ENCODE results near the gene RND1.
"Not testable (repeated sequence)": the region's sequence is repeated elsewhere in the genome, so short reads cannot be mapped to it uniquely, and the experiment has no call there.

Gene RND1

DNA sequence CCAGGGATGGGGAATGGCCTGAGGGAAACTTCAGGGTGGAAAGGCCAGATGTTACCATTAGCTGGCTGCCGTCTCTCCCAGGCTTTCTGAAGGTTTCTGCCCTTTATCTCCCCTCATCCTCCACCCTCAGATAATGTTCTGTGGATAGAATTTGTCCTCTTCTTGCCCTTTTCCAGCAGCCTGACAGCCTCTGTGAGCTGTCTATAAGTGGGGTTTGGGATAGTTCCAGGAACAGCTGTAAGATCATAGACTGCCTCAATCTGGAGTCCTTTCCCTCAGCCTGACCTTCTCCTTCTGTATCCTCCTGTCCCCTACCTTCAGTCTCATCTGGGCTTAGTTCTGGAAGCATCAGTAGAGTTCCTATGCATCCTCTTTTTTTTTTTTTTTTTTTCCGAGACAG is 2.8 kb upstream of the RND1 start:
- DNase-seq (ENCODE audit: low read depth) = no peak

- no peak for DNase-seq (ENCODE audit: low read depth)
Observed at GRCh38 chr12:48866052-48866711, 512 bp upstream of the RND1 start.

DNA sequence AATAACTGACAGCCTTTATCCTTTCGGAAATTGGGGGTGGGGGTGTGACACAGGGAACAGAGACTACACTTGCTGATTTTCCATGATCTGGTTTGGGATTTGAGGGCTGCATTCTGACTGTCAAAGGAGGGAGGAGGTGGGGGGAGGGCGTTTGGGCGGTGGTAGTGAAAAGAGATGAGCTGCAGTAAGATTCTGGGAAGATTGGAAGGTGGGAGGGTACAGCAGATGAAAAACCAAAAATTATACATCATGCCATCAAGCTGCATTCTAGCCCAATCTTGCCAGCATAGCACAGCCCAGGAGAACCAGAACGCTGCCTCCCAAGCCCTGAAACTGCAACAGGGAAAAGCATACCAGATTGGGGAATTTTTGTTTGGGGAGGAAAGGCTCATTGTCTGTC is 2.4 kb downstream of the RND1 start:
- DNase-seq (ENCODE audit: low read depth) = no peak

GRCh38 chr12:48862760-48863159 is 2.9 kb downstream of the RND1 start:
- no peak for DNase-seq (ENCODE audit: low read depth)

- DNase-seq (ENCODE audit: low read depth) = no peak
Observed at GRCh38 chr12:48861111-48861510, 4.6 kb downstream of the RND1 start.

- DNase-seq (ENCODE audit: low read depth) = not testable (repeated sequence)
Observed at GRCh38 chr12:48860236-48860635, 5.4 kb downstream of the RND1 start.

- DNase-seq (ENCODE audit: low read depth) = no peak
Observed at GRCh38 chr12:48859607-48860006, 6.1 kb downstream of the RND1 start.

- DNase-seq (ENCODE audit: low read depth) = no peak
Observed at GRCh38 chr12:48858043-48858442, 7.6 kb downstream of the RND1 start.

DNA sequence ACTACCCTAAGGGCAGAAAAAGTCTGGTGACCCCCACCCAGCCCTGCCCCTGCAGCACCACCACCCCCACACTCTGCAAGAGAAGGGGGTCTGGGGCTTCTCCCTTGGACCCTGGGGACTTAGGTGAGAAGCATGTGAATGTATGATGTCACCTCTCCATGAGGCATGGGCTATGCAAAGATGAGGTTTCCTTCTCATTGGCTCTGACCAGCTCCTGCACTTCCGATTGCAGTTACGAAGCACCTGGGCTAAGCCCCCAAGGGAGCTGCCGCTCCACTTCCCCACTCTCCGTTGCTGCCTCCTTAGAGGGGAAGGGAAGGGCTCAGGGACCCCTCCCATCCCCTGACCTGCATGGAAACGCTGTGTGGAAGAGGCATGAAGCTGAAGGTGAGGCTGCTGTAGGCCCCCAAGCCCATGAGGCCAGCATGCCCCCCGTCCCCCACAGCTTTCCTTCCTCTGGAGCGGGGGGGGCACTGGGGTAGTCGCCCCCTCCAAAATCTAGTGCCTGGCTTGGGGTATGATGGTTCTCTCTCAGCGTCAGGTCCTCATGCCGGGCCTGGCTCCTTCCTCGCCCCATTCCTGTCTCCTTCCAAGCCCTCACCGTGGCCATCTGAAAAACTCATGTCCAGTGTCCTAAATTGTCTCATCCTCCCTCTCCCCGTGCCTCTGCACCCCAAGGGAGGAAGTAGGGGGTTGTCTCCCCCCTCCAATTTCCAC is 8.2 kb downstream of the RND1 start:
- DNase-seq (ENCODE audit: low read depth) = no peak

DNA sequence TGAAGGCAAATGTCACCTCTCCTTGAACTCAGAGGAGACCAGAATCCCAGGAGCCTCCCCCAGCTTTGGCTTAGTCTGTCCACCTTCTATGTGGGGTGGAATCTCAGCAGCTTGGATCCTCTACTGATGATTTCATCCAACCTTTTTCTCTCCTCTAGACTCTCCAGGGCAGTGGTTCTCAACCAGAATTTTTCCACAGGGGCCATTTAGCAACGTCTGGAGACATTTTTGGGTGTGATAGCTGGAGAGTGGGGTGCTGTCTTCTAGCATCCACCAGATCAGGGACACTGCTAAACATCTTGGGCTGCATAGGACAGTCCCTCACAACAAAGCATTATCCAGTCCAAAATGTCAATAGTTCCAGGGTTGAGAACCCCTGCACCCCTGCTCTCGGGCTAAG is 9.3 kb downstream of the RND1 start:
- no peak for DNase-seq (ENCODE audit: low read depth)

DNA sequence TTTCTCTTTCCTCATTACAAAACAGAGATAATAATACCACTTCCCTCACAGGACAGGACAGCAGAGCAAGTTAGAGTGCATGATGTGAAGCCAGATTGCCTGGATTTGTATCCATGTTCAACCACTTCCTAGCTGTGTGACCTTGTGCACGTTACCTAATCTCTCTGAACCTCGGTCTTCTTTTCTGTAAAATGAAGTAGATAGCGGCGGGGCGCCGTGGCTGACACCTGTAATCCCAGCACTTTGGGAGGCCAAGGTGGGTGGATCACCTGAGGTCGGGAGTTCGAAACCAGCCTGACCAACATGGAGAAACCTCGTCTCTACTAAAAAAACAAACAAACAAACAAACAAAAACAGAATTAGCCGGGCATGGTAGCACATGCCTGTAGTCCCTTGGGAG is 10.7 kb downstream of the RND1 start:
- DNase-seq (ENCODE audit: low read depth) = not testable (repeated sequence)

DNA sequence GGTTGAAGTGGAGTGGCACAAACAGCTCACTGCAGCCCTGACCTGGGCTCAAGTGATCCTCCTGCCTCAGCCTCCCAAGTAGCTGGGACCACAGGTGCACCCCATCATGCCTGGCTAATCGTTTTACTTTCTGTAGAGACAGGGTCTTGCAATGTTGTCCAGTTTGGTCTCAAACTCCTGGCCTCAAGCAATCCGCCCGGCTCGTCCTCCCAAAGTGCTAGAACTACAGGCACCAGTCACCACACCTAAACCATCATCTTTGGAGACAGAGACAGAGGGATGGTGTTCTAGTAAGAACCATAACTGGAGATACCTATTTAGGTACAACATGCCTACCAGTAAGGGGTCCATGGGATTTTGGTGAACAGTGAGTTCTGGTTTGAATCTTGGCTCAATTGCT is 11.2 kb downstream of the RND1 start:
- DNase-seq (ENCODE audit: low read depth) = no peak

- DNase-seq (ENCODE audit: low read depth) = peak; percentile 87
Observed at GRCh38 chr12:48852734-48853688, 12.7 kb downstream of the RND1 start.

- DNase-seq (ENCODE audit: low read depth) = peak; percentile 87
Observed at GRCh38 chr12:48851883-48852733, 13.6 kb downstream of the RND1 start, which contains the start of gene DDX23. TSS of gene DDX23 (minus strand) at chr12:48852163. CDS start at chr12:48845782, 6,381 bp downstream.

DNA sequence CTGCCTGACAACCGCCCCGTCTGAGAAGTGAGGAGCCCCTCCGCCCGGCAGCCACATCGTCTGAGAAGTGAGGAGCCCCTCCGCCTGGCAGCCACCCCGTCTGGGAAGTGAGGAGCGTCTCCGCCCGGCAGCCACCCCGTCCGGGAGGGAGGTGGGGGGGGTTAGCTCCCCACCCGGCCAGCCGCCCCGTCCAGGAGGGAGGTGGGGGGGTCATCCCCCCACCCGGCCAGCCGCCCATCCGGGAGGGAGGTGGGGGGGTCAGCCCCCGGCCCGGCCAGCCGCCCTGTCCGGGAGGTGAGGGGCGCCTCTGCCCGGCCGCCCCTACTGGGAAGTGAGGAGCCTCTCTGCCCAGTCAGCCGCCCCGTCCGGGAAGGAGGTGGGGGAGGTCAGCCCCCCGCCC is 23.6 kb downstream of the RND1 start:
- not testable (repeated sequence) for DNase-seq (ENCODE audit: low read depth)

- DNase-seq (ENCODE audit: low read depth) = no peak
Observed at GRCh38 chr12:48838048-48838447, 27.6 kb downstream of the RND1 start.

DNA sequence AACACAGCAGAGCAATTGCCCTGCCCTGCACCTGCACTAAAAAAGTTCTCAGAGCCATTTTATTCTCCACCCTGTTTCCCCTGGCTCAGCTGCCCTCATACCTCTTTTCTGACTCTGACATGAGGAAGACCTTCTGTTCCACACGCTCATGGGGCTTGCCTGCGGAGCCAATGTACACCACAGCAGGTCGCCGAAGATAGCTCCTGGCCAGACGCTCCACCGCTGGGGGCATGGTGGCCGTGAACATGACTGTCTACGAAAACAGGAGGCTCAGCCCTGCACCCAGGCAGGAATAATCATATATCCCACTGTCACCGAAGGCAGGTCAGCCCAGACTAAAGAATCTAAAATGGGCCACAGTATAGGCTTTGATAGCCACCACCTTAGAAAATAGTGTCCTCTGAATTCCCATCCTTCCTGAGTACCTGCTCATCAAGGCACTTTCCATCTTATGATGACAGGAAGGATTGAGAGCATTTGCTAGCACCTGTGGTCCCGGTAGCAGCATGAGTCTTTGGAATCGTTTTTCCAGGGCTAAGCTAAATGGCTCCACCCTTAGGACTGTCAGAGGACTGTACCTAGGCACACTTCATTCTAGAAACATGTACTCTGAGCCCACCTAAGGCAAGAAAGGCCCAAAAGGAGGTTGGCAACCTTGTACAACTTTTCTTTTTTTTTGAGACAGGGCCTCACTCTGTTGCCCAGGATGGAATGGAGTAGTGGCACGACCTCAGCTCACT is 33.2 kb downstream of the RND1 start:
- DNase-seq (ENCODE audit: low read depth) = no peak

DNA sequence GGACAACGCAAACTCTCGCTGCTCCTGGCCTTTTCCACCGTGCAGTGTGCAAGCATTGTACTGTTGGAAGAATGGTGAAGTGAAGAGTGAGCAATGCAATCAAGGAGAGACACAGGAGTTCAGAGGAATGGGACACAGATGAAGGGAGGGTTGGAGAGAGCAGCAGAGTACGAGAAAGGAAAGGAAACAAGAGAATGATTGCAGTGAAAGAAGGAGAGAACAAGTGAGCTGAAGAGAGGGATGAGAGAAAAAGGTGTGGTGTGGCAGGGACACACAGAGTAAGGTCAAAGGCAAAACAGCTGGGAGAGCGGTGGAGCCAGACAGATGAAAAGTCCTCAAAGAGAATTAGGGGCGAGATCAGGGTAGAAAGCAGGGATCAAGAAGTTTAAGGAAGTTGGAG is 34.4 kb downstream of the RND1 start:
- no peak for DNase-seq (ENCODE audit: low read depth)

DNA sequence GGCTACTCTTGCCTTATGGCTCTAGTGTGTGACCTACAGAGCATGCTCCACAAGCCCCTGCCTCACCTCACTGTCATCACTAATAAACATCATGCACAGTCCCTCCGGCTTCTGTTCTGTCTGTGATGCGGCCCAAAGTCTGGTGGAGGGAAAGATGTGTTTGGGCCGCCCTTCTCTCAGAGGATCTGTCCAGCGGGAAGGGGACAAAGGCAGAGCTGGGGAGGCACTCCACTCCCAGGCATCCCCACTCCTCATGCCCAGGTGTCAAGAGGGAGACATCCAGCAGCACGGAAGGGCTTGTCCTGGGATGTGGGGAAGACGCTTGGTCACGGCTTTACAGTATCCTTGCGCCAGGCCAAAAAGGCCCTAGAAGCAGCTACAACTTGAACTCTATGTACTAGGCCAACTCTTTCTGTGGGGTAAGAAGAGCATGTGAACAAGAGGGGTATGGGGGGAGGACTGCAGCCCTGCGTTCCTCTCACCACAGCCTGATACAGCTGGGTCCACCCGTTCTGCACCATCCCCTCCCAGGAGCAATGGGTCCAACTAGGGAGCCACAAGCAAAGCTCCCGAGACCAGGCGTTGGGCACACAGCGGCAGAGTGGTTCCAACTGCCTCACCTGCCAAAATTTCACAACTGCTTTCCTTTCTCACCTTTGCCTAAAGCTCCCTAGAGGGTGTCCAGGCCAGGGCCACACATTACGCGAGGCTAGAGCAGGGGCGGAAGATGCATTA is 36.7 kb downstream of the RND1 start:
- DNase-seq (ENCODE audit: low read depth) = no peak

- DNase-seq (ENCODE audit: low read depth) = no peak
Observed at GRCh38 chr12:48828293-48828692, 37.4 kb downstream of the RND1 start.
